HepG2 (cell line): ENCODE data around the gene STEAP3. TPM values are rescaled to one million over a fixed set of nuclear protein-coding genes. Genes with fewer than 3 reads are reported as not detected.

Experiments used
- CCDC6 ChIP-seq: sonication (generic); formaldehyde crosslinking; IDR thresholded peaks from 2 replicates; pipeline ENCODE4 v1.8.1; 2022; ENCODE audit warnings: mild to moderate bottlenecking, missing genetic modification reagents, moderate library complexity
- CREBL2 ChIP-seq: sonication (generic); formaldehyde crosslinking; IDR thresholded peaks from 2 replicates; pipeline ENCODE4 v1.8.1; 2023; ENCODE audit warnings: missing genetic modification reagents, mild to moderate bottlenecking, borderline replicate concordance
- EEA1 ChIP-seq: sonication (generic); formaldehyde crosslinking; IDR thresholded peaks from 2 replicates; pipeline ENCODE4 v1.5.1; 2020; ENCODE audit warnings: mild to moderate bottlenecking, missing genetic modification reagents, borderline replicate concordance
- ERF ChIP-seq: IDR thresholded peaks from 2 replicates; pipeline ENCODE4 v1.6.1; 2018; ENCODE audit warnings: missing biosample characterization, missing genetic modification reagents
- FOXM1 ChIP-seq: sonication (generic); formaldehyde crosslinking; IDR thresholded peaks from 2 replicates; pipeline ENCODE4 v1.5.0; 2020; ENCODE audit warnings: missing genetic modification reagents
- GATAD2A ChIP-seq: IDR thresholded peaks from 2 replicates; pipeline ENCODE4 v1.6.1; 2016
- GPN1 ChIP-seq: sonication (generic); formaldehyde crosslinking; IDR thresholded peaks from 2 replicates; pipeline ENCODE4 v1.5.1; 2020; ENCODE audit warnings: missing genetic modification reagents, borderline replicate concordance
- HIC2 ChIP-seq: sonication (generic); formaldehyde crosslinking; IDR thresholded peaks from 2 replicates; pipeline ENCODE4 v1.9.0; 2022; ENCODE audit warnings: low read depth, missing genetic modification reagents
- HMG20A ChIP-seq: IDR thresholded peaks from 2 replicates; pipeline ENCODE4 v1.6.1; 2016; ENCODE audit warnings: borderline replicate concordance
- HMGA1 ChIP-seq: sonication (generic); formaldehyde crosslinking; conservative IDR thresholded peaks from 2 replicates; pipeline ENCODE4 v1.4.0; 2020; ENCODE audit warnings: missing genetic modification reagents
- HNF4A ChIP-seq: sonication (generic); formaldehyde crosslinking; IDR thresholded peaks from 2 replicates; pipeline ENCODE4 v1.4.0; 2020; ENCODE audit warnings: missing genetic modification reagents
- HNRNPH1 ChIP-seq: fragments of 200-400 bp; formaldehyde crosslinking; optimal IDR thresholded peaks from 2 replicates; pipeline ENCODE3; 2017; ENCODE audit warnings: mild to moderate bottlenecking, low read depth, low read length
- HOXA3 ChIP-seq: sonication (generic); formaldehyde crosslinking; IDR thresholded peaks from 2 replicates; pipeline ENCODE4 v1.5.0; 2020; ENCODE audit warnings: missing genetic modification reagents
- MAFG ChIP-seq: sonication (generic); formaldehyde crosslinking; IDR thresholded peaks from 2 replicates; pipeline ENCODE4 v1.5.1; 2020; ENCODE audit warnings: mild to moderate bottlenecking, missing genetic modification reagents
- MED13 ChIP-seq: sonication (generic); formaldehyde crosslinking; IDR thresholded peaks from 2 replicates; pipeline ENCODE4 v1.5.0; 2020; ENCODE audit warnings: missing genetic modification reagents
- NCOA2 ChIP-seq: sonication (generic); formaldehyde crosslinking; IDR thresholded peaks from 2 replicates; pipeline ENCODE4 v1.8.0; 2022; ENCODE audit warnings: inconsistent platforms
- NR2F1 ChIP-seq, 2 experiments: fragments of 450-650 bp in 1 of 2; formaldehyde crosslinking in 1 of 2; IDR thresholded peaks; 2 replicates each; pipeline versions ENCODE4 v1.5.0 to v1.6.1; 2016 to 2020; ENCODE audit warnings: mild to moderate bottlenecking in 1 of 2, missing compliant biosample characterization in 1 of 2, missing genetic modification reagents in 1 of 2, moderate library complexity in 1 of 2
- SIX1 ChIP-seq: sonication (generic); formaldehyde crosslinking; IDR thresholded peaks from 2 replicates; pipeline ENCODE4 v1.4.0; 2020; ENCODE audit warnings: missing genetic modification reagents, borderline replicate concordance
- SIX4 ChIP-seq: sonication (generic); formaldehyde crosslinking; IDR thresholded peaks from 2 replicates; pipeline ENCODE4 v1.4.0; 2020; ENCODE audit warnings: missing genetic modification reagents
- TEAD3 ChIP-seq: optimal IDR thresholded peaks from 2 replicates; pipeline ENCODE3; 2016; ENCODE audit warnings: borderline replicate concordance
- TFE3 ChIP-seq: IDR thresholded peaks from 2 replicates; pipeline ENCODE4 v1.6.1; 2016
- ZBTB2 ChIP-seq: sonication (generic); formaldehyde crosslinking; IDR thresholded peaks from 2 replicates; pipeline ENCODE4 v1.8.0; 2022; ENCODE audit warnings: low read depth, missing genetic modification reagents
- ZEB1 ChIP-seq: IDR thresholded peaks from 2 replicates; pipeline ENCODE4 v1.6.1; 2012; ENCODE audit warnings: mild to moderate bottlenecking, low read depth, inconsistent platforms; ENCODE audit not compliant: insufficient replicate concordance
- ZFP90 ChIP-seq: sonication (generic); formaldehyde crosslinking; IDR thresholded peaks from 2 replicates; pipeline ENCODE4 v1.8.0; 2022; ENCODE audit warnings: missing genetic modification reagents, mild to moderate bottlenecking, inconsistent platforms, borderline replicate concordance
- ZNF383 ChIP-seq: sonication (generic); formaldehyde crosslinking; IDR thresholded peaks from 2 replicates; pipeline ENCODE4 v1.4.0; 2020; ENCODE audit warnings: missing genetic modification reagents, mild to moderate bottlenecking, borderline replicate concordance
- ZNF644 ChIP-seq: IDR thresholded peaks from 2 replicates; pipeline ENCODE4 v1.6.1; 2016; ENCODE audit warnings: low read depth
- ZNF703 ChIP-seq: sonication (generic); formaldehyde crosslinking; IDR thresholded peaks from 2 replicates; pipeline ENCODE4 v1.5.1; 2020; ENCODE audit warnings: missing genetic modification reagents, mild to moderate bottlenecking, moderate library complexity, borderline replicate concordance
- ZNF792 ChIP-seq: IDR thresholded peaks from 2 replicates; pipeline ENCODE4 v1.6.1; 2016
- ZNF816 ChIP-seq: sonication (generic); formaldehyde crosslinking; IDR thresholded peaks from 2 replicates; pipeline ENCODE4 v1.8.0; 2022; ENCODE audit warnings: missing genetic modification reagents, mild to moderate bottlenecking, borderline replicate concordance
- ZNF878 ChIP-seq: sonication (generic); formaldehyde crosslinking; IDR thresholded peaks from 2 replicates; pipeline ENCODE4 v1.8.1; 2023; ENCODE audit warnings: mild to moderate bottlenecking, missing genetic modification reagents, moderate library complexity
- polyA plus RNA-seq, 8 experiments: library from polyadenylated mRNA; depleted of rRNA in 3 of 8; stranded (reverse) in 7 of 8; unstranded in 1 of 8; fragments of >200 nt; fragmentation: Illumina TruSeq in 4 of 8; extraction: Trizol in 4 of 8; gene quantifications; 2 replicates each; pipeline versions ENCODE4 v1.2.1 to v1.2.3, GENCODE V29; 2011 to 2016; ENCODE audit warnings: low read depth in 4 of 8, missing spikeins in 1 of 8, mixed read lengths in 1 of 8; ENCODE audit not compliant: insufficient read depth in 1 of 8
- total RNA-seq, 5 experiments: library from RNA; depleted of rRNA; stranded (reverse); fragments of >200 nt; fragmentation: Illumina TruSeq; extraction: Trizol; gene quantifications; 2 replicates each; pipeline ENCODE4 v1.2.3, GENCODE V29; 2016; ENCODE audit warnings: low read depth in 1 of 5

Gene STEAP3
- total and polyA plus RNA-seq, 2 of the 13 experiments (the other 11 are each of a cell fraction or from before 2014, with no cell fraction given), result 7.3 to 21.1 TPM

GRCh38 chr2:119236796-119237195 lies 13.2 kb downstream of the STEAP3 start (continued):
- TF ChIP-seq HOXA3 (no peak), EEA1 (CRISPR knock-in tag) (no peak), ERF (CRISPR knock-in tag) (no peak), TFE3 (CRISPR knock-in tag) (peak; percentile 61; the same call in 1 of the 2 replicates), HMG20A (no peak), MED13 (CRISPR knock-in tag) (no peak), ZNF878 (no peak), ZEB1 (no peak), GATAD2A (CRISPR knock-in tag) (0 out of 2 replicates have a peak, but pooled peaks have one; percentile 20), ZNF383 (CRISPR knock-in tag) (no peak), ZFP90 (CRISPR knock-in tag) (no peak), ZNF792 (CRISPR knock-in tag) (no peak), ZNF816 (CRISPR knock-in tag) (no peak), HNRNPH1 (no peak), NCOA2 (CRISPR knock-in tag) (no peak), HMGA1 (CRISPR knock-in tag) (no peak), ZNF644 (CRISPR knock-in tag) (peak; percentile 53; the same call in 1 of the 2 replicates), GPN1 (CRISPR knock-in tag) (no peak), MAFG (CRISPR knock-in tag) (no peak), SIX1 (CRISPR knock-in tag) (no peak), ZNF703 (CRISPR knock-in tag) (no peak), HIC2 (CRISPR knock-in tag) (no peak), TEAD3 (CRISPR knock-in tag) (peak; percentile 38), NR2F1 (CRISPR knock-in tag; IDR thresholded peaks at IDR 0.05) (0 out of 4 replicates have a peak, but pooled peaks of 1 of the 2 experiments have one; percentile 15), CCDC6 (no peak), FOXM1 (no peak), HNF4A (peak; percentile 54), SIX4 (CRISPR knock-in tag) (no peak), ZBTB2 (CRISPR knock-in tag) (no peak), CREBL2 (CRISPR knock-in tag) (no peak)
